Keratinocyte (primary cell): ENCODE results near the gene SCAPER.

Source experiments
- CTCF ChIP-seq, 3 experiments: IDR thresholded peaks in 1 of 3; conservative IDR thresholded peaks in 1 of 3; optimal IDR thresholded peaks in 1 of 3; 2 replicates in 2 of 3; 3 replicates in 1 of 3; pipeline versions ENCODE3 to v1.5.1; 2011; ENCODE audit warnings: low read length in 3 of 3, mild to moderate bottlenecking in 3 of 3, moderate library complexity in 2 of 3, control low read depth in 1 of 3, inconsistent platforms in 1 of 3; ENCODE audit not compliant: insufficient read depth in 2 of 3; ENCODE audit errors: extremely low read depth in 1 of 3
- EZH2 ChIP-seq: IDR thresholded peaks from one replicate; pipeline ENCODE4 v1.6.1; 2012; ENCODE audit warnings: inconsistent platforms, mild to moderate bottlenecking, low read length, moderate library complexity

DNA sequence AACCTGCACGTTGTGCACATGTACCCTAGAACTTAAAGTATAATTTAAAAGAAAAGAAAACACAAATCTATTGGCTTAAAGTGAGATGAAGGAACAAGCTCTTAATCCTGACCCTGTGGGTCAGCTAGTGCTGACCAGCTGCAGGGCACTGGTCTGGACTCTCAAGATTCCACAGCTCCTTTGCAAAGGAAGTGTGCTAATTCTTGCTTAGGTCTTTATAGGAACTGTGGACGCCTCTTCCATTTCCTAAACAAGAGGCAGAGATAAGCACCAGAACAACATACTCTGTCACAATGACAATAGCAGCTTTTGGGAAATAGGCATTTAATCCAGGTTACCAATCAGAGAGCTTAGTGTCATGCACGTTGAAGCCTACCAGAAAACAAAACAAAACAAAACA, 402.5 kb downstream of the SCAPER start:
- TF ChIP-seq CTCF (optimal IDR thresholded peaks at IDR 0.05 in 1 of 3, IDR thresholded peaks at IDR 0.05 in 1 of 3, conservative IDR thresholded peaks at IDR 0.05 in 1 of 3; ENCODE audit: extremely low read depth in 1 of 3, insufficient read depth in 2 of 3, low read length in 3 of 3) (no peak), EZH2 (no peak)
